CD4-positive, alpha-beta T cell treated with Interleukin-4 for 1 hour (primary cell): ENCODE measurements around the gene KLF3.

Experiments
- DNase-seq, 2 donors: peaks; one replicate each; pipeline ENCODE4 v3.0.0-alpha.2; 2020 to 2022

KLF3 gene

DNA sequence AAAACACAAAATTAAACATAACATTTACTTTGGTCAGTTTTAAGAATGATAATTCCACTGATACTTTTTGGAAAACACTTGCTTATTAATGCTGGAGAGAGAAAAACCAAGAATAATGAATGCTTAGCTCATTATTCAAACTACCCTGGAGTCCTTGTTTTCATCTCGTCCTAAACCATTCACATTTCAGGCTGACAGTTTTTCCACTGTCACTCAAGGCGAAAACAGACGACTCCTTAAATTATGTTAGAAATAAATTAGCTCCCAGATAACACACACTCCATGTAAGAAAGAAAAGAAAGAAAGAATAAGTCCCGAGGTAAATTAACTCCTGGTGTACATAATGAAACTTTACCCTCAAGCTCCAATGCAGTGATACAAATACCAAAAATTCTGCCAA, 85.3 kb downstream of the KLF3 start:
- DNase-seq: no peak
